Muscle layer of colon (tissue), 2 donors: Measurements from ENCODE around the gene COX14.
"Not testable (repeated sequence)": the region's sequence is repeated elsewhere in the genome, so short reads cannot be mapped to it uniquely, and the experiment has no call there.

Experiments
- H3K27ac ChIP-seq: one replicate; pipeline ENCODE4 v1.7.0; 2013; ENCODE audit warnings: low read depth, mild to moderate bottlenecking, low read length, moderate library complexity
- H3K27me3 ChIP-seq, 2 donors: one replicate each; pipeline ENCODE4 v1.7.0; 2013; ENCODE audit warnings: low read length in 2 of 2, mild to moderate bottlenecking in 2 of 2; ENCODE audit not compliant: insufficient read depth in 2 of 2, control insufficient read depth in 1 of 2
- H3K36me3 ChIP-seq: one replicate; pipeline ENCODE4 v1.7.0; 2013; ENCODE audit warnings: mild to moderate bottlenecking, low read length; ENCODE audit not compliant: insufficient read depth
- H3K4me1 ChIP-seq: one replicate; pipeline ENCODE4 v1.7.0; 2013; ENCODE audit warnings: mild to moderate bottlenecking, low read length; ENCODE audit not compliant: insufficient read depth
- H3K4me3 ChIP-seq, 2 donors: one replicate each; pipeline ENCODE4 v1.7.0; 2013; ENCODE audit warnings: low read length in 2 of 2, low read depth in 1 of 2, mild to moderate bottlenecking in 1 of 2, moderate library complexity in 1 of 2
- H3K9ac ChIP-seq: one replicate; pipeline ENCODE4 v1.7.0; 2013; ENCODE audit warnings: low read length
- H3K9me3 ChIP-seq: one replicate; pipeline ENCODE4 v1.7.0; 2013; ENCODE audit warnings: mild to moderate bottlenecking, low read length
- donor health status: abdominal sarcoma.
- donor health status: Adenocarcinoma of cecum.

COX14 gene

GRCh38 chr12:50074936-50075807, 36.9 kb upstream of the COX14 start:
- Histone ChIP-seq H3K9ac (no peak overlapping the region), H3K4me3 (no peak overlapping the region), H3K9me3 (no peaks in the 10 kb centered on the region), H3K4me1 (peaks cover 2% of the 10 kb centered on the region), H3K36me3 (no peaks in the 10 kb centered on the region), H3K27me3 (no peaks in the 10 kb centered on the region), H3K27ac (no peak overlapping the region)

GRCh38 chr12:50075808-50076170, 36.2 kb upstream of the COX14 start:
- Histone ChIP-seq H3K27me3 (no peaks in the 10 kb centered on the region), H3K9ac (no peak overlapping the region), H3K36me3 (no peaks in the 10 kb centered on the region), H3K27ac (no peak overlapping the region), H3K4me1 (no peaks in the 10 kb centered on the region), H3K9me3 (no peaks in the 10 kb centered on the region), H3K4me3 (no peak overlapping the region)

GRCh38 chr12:50077099-50077498, 34.9 kb upstream of the COX14 start:
- Histone ChIP-seq H3K27ac (no peak overlapping the region), H3K9ac (no peak overlapping the region), H3K27me3 (no peaks in the 10 kb centered on the region), H3K9me3 (no peaks in the 10 kb centered on the region), H3K4me1 (no peaks in the 10 kb centered on the region), H3K36me3 (no peaks in the 10 kb centered on the region), H3K4me3 (no peak overlapping the region)

DNA sequence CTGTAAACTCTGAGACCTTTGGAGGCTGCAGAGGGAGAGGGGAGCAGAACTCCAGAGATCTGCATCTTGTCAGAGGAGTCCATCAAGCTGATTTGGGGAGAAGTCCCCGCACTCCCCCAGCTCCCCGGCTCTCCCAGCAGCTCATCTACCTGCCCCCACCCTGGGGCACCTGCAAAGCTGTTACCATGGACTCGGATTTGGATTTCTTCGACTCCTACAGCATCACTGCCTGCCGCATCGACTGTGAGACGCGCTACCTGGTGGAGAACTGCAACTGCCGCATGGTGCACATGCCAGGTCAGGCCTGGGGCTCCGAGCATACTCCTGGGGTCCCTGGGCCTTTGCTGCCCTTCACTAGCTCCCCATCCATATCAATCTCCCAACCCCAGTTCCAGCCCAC, 33.8 kb upstream of the COX14 start:
- H3K27ac ChIP-seq: no peak overlapping the region
- H3K9ac ChIP-seq: no peak overlapping the region
- H3K4me1 ChIP-seq: no peaks in the 10 kb centered on the region
- no peaks in the 10 kb centered on the region for H3K36me3 ChIP-seq
- no peaks in the 10 kb centered on the region for H3K27me3 ChIP-seq
- H3K9me3 ChIP-seq: no peaks in the 10 kb centered on the region
- H3K4me3 ChIP-seq: no peak overlapping the region

DNA sequence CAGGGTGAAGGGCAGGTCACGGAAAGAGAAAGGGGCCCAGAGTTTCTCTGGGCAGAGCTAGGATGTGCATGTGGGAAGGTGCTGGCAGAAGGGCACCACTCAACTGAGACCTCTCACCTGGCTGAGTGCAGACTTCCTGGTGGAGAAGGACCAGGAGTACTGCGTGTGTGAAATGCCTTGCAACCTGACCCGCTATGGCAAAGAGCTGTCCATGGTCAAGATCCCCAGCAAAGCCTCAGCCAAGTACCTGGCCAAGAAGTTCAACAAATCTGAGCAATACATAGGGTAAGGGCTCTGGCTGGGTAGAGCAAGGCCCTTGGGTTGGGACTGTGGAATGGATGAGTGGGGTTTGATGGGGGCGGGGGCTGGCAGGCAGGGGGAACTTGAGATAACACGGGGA, 32.3 kb upstream of the COX14 start:
- Histone ChIP-seq H3K27me3 (no peaks in the 10 kb centered on the region), H3K9ac (no peak overlapping the region), H3K9me3 (no peaks in the 10 kb centered on the region), H3K27ac (no peak overlapping the region), H3K36me3 (no peaks in the 10 kb centered on the region), H3K4me3 (no peak overlapping the region), H3K4me1 (no peaks in the 10 kb centered on the region)

- Histone ChIP-seq H3K36me3 (no peaks in the 10 kb centered on the region), H3K9ac (no peak overlapping the region), H3K4me1 (no peaks in the 10 kb centered on the region), H3K27me3 (no peaks in the 10 kb centered on the region), H3K27ac (no peak overlapping the region), H3K4me3 (no peak overlapping the region), H3K9me3 (no peaks in the 10 kb centered on the region)
These were observed 30.8 kb upstream of the COX14 start for GRCh38 chr12:50081096-50081808.

GRCh38 chr12:50082644-50083043, 29.4 kb upstream of the COX14 start:
- no peaks in the 10 kb centered on the region for H3K4me1 ChIP-seq
- H3K9ac ChIP-seq: no peak overlapping the region
- no peaks in the 10 kb centered on the region for H3K9me3 ChIP-seq
- H3K36me3 ChIP-seq: peaks cover 12% of the 10 kb centered on the region
- H3K4me3 ChIP-seq: no peak overlapping the region
- no peak overlapping the region for H3K27ac ChIP-seq
- H3K27me3 ChIP-seq: no peaks in the 10 kb centered on the region

- no peak overlapping the region for H3K27ac ChIP-seq
- no peaks in the 10 kb centered on the region for H3K27me3 ChIP-seq
- H3K36me3 ChIP-seq: peaks cover 16% of the 10 kb centered on the region
- no peak overlapping the region for H3K9ac ChIP-seq
- no peak overlapping the region for H3K4me3 ChIP-seq
- H3K4me1 ChIP-seq: no peaks in the 10 kb centered on the region
- no peaks in the 10 kb centered on the region for H3K9me3 ChIP-seq
These were observed 28.7 kb upstream of the COX14 start for GRCh38 chr12:50083301-50083700.

- H3K27ac ChIP-seq: peak overlapping the region; percentile 95
- H3K9me3 ChIP-seq, H3K27me3 ChIP-seq, H3K4me1 ChIP-seq: not testable (repeated sequence)
- H3K4me3 ChIP-seq: peak overlapping the region; percentile 93 to 98
- H3K36me3 ChIP-seq: peaks cover 27% of the 10 kb centered on the region
- H3K9ac ChIP-seq: peak overlapping the region; percentile 90
These were observed 27.6 kb upstream of the COX14 start for GRCh38 chr12:50084409-50084774.

DNA sequence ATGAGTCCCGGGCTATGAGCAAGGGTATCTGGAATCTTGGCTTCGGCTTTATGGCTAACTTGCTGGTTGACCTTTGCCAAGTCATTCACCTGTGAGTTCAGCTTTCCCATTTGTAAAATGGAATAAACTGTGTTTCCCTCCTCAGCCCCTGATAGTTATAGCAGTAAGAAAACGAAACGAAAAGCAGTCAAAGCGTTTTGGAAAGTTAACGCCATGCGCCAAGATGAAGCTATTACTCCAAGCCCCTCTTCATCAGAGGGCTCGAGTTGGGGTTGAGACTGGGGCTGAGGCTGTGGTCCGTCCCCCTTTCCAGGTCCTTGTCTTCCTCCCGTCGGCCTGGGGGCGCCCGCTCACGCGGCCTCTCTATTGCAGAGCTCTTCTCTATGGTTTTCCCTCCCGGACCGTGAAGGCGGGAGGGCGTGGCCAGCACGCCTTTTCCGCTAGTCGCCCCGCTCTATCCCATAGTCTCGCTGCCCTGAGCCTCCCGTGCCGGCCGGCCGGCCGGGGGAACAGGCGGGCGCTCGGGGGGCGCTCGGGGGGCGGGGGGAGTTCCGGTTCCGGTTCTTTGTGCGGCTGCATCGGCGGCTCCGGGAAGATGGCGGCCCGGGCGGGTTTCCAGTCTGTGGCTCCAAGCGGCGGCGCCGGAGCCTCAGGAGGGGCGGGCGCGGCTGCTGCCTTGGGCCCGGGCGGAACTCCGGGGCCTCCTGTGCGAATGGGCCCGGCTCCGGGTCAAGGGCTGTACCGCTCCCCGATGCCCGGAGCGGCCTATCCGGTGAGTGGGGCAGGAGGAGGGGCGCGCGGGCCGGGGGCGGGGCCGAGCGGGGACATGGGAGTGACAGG, 27.0 kb upstream of the COX14 start, which contains the start of gene SMARCD1:
SMARCD1 (plus strand) TSS at position 568 of the 840 bp plus-strand sequence; CDS start at position 596, 28 bp downstream.
- peak within 1 kb of the TSS; percentile 95 for H3K27ac ChIP-seq
- H3K9ac ChIP-seq: peak within 1 kb of the TSS; percentile 90
- peaks cover 33% of the 10 kb centered on the region for H3K36me3 ChIP-seq
- H3K9me3 ChIP-seq: no peaks in the 10 kb centered on the region
- no peaks in the 10 kb centered on the region for H3K4me1 ChIP-seq
- no peaks in the 10 kb centered on the region for H3K27me3 ChIP-seq
- H3K4me3 ChIP-seq: peak within 1 kb of the TSS; percentile 93 to 98

DNA sequence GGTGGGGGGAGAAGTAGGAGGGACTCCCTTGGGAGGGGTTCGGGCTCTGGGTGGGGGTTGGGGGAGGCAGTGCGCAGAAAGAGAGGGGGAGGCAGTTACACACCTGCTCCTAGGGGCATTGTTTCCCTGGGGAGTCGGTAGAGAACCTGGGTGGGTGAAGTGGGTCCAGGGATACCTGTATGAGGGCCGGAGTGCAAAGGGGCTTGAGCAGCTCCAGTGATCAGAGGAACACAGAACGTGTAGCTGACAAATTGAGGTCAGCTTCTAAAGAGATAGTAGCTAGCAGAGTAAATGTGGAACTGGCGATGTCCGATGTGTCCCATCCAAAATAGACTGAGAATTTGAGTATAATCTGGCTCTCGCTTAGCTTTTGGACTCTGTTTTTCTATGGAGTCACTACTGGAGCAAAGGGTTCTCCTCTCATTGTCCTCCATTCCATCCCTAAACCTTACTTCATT, 26.4 kb upstream of the COX14 start:
- peak overlapping the region; percentile 95 for H3K27ac ChIP-seq
- no peaks in the 10 kb centered on the region for H3K4me1 ChIP-seq
- H3K9me3 ChIP-seq: no peaks in the 10 kb centered on the region
- peak overlapping the region; percentile 70 to 93 for H3K4me3 ChIP-seq
- H3K27me3 ChIP-seq: no peaks in the 10 kb centered on the region
- H3K9ac ChIP-seq: peak overlapping the region; percentile 61
- peaks cover 39% of the 10 kb centered on the region for H3K36me3 ChIP-seq
